ENCODE results near the gene PILRA.

DNA sequence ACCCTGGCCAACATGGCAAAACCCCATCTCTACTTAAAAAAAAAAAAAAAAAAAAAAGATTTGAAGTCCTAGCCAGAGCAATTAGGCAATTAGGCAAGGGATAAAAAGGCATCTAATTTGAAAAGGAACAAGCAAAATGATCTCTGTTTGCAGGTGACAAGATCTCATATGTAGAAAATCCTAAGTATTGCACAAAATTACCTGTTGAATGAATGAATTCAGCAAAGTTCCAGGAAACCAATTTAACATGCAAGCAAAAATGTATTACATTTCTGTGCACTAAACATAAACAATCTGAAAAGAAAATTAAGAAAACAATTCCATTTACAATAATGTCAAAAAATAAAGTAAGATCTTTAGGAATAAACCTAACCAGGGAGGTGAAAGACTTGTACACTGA, 10.2 kb upstream of the PILRA start:
- TF ChIP-seq SP1 (IDR thresholded peaks at IDR 0.05) (no peak), NR2F2 (IDR thresholded peaks at IDR 0.05) (no peak), CTCF (IDR thresholded peaks at IDR 0.05; ENCODE audit: low read depth, low read length, missing input control) (no peak), RAD21 (IDR thresholded peaks at IDR 0.05) (no peak), GABPA (IDR thresholded peaks at IDR 0.05 in 1 of 2, conservative IDR thresholded peaks at IDR 0.05 in 1 of 2) (no peak), ATF3 (IDR thresholded peaks at IDR 0.05) (no peak), JUND (IDR thresholded peaks at IDR 0.05) (no peak), YY1 (IDR thresholded peaks at IDR 0.05) (no peak), FOXA1 (IDR thresholded peaks at IDR 0.05) (no peak)
- TF ChIP-seq, protein P1, sequence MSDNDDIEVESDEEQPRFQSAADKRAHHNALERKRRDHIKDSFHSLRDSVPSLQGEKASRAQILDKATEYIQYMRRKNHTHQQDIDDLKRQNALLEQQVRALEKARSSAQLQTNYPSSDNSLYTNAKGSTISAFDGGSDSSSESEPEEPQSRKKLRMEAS (IDR thresholded peaks at IDR 0.05), result no peak
